GM18909 (cell line): ENCODE measurements around the gene DPCD.
"Not testable (repeated sequence)": the region's sequence is repeated elsewhere in the genome, so short reads cannot be mapped to it uniquely, and the experiment has no call there.

Experiments used
- ATAC-seq: cut with Tn5 transposase; IDR thresholded peaks from one replicate; pipeline ENCODE4 v1.9.1; 2021; ENCODE audit warnings: mild to moderate bottlenecking; ENCODE audit not compliant: unreplicated experiment, poor library complexity

Gene DPCD

DNA sequence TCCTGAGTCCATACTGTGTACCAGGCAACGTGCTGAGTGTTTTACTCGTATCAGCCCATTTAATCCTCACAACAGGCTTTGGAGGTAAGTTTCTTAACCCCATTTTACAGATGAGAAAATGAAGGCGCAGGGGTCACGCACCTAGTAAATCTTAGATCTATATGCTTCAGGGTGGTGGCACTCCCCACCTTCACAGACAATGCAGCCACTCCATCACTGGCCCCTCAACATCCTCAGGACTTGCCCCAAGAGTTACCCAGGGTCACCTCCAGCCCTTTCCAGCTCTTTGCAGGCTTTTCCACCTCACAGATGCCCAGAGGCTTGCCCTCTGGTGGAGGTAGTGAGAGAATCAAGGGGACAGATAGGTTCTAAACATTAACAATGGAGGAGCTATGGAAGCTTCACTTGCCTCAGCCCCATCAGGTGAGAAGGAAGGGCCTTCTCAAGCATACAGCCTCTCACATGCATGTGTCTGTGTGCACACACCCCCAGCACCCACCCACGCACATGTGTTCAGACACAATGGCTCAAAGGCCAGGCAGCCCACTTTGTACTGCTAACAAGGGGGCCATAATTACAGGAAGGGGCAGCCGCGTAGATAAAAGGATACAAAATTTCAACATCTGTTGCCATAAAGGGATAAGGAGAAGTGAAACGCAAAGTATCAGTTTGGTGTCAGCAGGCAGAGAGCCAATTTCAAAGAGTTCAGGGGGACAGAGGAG lies 29.1 kb downstream of the DPCD start:
- no peak for ATAC-seq

DNA sequence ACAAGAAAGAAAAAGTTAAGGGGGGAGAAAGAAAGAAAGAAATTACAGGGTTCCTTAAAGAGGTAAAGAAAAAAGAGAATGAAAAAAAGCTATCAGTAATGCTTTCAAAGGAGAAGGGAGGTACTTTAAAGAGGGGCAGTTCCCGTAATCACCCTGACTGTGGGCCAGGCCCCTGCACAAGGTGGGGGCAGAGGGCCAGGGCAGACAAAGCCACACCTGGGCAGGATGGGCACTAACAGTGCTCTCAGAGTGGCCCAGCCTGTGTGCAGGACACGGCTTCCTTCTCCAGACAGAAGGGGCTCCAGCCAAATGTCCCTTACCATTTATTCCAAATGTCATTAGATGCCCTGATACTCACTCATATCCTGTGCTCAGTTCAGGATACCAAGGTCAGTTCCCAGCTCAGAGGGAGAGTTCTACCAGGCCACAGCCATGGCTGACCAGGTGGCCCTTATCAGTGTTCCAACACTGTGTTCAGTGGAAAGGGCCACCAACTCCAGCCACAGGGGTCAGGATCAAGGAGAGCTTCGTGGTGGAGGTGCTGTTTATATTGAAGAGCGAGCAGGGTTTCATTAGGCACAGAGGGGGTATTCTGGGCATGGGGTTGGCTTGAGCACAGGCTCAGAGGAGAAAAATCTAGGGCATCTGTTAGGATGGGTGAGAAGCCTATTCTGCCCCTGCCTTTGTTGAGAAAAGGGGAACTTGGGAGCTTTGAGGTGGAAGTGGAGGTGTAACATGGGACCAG lies 29.9 kb downstream of the DPCD start:
- no peak for ATAC-seq

DNA sequence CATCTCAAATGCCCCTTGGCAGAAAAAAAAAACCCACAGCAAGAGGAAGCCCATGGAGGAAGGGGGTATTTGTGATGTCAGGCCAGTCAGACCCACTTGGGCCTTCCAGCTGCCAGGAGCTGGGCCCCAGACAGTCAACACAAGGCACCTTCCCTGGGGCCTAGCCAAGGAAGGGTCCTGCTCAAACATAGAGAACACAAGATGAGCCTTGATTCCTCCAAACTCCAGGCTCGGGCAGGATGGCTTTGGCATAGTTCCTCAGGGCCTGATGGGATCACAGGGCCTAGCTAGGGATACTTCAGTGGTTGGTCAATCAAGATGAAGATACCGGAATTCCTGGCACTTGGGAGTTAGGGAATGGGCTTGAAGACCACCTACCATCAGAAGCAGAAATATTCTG lies 30.8 kb downstream of the DPCD start:
- no peak for ATAC-seq

DNA sequence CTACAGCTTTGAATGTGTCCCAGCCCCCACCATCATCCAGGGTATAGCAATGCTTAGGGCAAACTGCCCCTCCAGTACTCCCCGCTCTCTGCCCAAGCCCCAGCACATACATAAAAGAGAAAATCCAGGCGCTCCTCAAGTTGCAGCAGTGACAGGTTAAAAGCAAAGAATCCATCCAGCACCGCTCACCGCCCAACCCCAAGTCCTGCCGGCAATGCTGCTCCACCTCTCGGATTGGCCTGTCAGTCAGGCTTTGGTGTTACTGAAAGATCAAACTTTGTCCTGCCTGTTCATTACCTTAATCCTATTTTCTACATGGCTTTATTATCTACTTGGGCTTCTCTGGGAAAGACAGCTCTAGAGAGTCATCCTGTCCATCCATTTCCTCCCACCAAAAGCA lies 31.9 kb downstream of the DPCD start:
- no peak for ATAC-seq

DNA sequence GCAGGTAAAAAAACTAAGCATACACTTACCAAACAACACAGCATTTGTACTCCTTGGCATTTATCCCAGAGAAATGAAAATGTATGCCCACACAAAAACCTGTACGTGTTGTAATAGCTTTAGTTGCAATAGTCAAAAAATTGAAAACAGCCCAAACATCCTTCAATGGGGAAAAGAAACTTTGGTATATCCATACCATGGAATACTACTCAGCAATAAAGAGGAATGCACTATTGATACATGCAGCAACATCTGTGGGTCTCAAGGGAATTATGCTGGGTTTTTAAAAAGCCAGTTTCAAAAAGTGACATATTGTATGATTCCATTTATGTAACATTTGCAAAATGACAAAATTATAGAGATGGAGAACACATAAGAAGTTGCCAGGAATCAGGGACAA lies 35.4 kb downstream of the DPCD start:
- ATAC-seq: no peak

DNA sequence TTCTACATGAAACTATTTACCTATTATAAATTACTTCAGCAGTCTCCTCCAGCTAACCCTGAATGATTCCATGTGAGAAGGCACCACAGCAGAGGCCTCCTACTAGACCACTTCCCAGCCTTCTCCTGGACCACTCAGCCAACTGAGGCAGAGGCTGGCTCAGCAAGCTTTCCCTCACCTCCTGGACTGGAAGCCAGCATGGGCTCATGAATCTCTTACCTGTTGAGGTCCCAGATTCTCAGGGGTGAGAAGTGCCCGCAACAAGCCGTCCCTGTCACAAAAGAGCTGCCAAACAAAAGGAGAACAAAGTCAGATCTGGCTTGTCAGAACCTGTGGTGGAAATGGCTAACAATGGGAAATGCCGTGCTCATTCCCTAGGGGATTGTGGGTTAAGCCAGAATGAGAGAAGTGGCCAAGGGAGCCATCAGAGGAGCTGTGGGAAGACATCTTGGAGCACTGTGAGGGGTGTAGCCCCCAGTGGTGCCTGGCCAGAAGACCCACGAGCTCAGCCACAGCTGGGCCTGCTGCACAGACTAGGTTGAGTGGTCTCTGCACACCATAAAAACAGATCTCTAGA lies 36.5 kb downstream of the DPCD start:
- no peak for ATAC-seq

DNA sequence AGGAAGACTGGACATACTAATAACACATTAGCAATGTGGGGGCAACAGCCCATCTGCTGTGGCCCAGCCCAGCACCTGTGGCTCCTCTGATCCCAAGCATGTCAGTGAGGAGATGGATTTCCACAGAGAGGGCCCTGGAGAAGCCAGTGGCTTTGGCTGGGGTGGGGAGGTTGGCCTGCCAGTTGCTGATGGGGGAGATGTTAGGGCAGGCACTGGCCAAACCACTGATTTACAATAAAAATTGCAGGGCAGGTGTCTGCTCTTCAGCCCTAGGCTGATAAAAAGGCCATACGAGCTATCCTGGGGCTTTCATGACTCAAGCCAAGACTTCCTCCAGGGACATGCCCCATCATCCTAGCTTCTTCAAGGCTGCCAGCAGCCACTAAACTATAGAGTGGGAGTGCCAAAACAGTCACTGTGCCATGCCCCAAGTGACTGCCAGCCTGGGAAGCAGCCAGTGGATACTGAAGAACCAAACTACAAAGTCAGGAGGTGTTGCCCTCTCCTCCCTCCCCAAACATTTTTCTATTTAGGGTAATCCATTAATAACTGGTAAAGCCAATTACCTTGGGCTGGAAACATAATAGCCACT lies 37.8 kb downstream of the DPCD start:
- no peak for ATAC-seq

DNA sequence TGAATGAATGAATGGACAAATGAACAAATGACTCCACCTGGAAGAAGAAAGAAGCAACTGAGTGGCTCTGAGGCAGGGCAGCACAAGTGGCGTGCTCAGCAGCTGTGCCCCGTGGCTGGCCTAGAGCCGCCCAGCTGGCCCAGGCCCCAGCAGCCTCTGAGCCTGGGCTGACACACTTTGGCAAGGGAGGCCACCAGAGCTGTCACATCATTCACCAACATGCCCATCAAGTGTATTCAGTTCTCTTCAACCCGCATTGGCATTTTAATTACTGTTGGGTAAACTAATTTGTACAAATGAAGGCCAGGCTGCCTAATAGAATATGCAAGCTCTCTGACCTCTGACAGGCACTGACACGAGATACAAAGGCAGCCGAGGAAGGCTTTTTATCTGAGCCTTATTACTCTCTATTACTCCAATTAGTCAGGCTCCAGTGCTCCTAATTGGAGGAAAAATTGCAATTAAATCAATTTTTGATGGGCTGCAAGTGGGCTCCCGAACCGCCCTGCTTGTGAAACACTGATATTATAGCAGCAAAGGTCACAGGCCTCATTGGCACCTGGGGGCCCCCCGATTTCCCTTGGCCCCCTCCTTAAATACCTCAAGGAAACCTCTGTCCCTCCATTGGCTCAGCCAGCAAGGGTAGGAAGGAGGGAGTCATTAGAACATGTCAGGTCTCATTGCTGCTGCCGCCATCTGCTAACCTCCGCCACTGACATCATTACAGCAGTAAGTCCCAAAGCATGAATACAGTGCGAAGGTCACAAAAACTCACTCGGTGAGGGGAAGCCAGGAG lies 41.9 kb downstream of the DPCD start:
- ATAC-seq: no peak

DNA sequence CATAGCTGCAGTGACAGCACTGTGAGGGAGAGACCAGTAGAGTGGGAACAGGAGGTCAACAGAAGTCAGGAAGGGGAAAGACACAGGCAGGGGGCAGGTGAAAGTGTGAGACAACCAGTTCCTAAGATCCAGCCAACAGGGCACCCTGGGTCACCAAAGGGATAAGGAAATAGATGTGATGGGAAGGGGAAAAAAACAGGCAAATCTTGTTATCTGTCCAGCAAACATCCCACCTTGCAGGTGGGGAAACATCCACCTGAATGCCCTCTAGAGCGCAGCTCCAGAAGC lies 42.5 kb downstream of the DPCD start:
- ATAC-seq: no peak

DNA sequence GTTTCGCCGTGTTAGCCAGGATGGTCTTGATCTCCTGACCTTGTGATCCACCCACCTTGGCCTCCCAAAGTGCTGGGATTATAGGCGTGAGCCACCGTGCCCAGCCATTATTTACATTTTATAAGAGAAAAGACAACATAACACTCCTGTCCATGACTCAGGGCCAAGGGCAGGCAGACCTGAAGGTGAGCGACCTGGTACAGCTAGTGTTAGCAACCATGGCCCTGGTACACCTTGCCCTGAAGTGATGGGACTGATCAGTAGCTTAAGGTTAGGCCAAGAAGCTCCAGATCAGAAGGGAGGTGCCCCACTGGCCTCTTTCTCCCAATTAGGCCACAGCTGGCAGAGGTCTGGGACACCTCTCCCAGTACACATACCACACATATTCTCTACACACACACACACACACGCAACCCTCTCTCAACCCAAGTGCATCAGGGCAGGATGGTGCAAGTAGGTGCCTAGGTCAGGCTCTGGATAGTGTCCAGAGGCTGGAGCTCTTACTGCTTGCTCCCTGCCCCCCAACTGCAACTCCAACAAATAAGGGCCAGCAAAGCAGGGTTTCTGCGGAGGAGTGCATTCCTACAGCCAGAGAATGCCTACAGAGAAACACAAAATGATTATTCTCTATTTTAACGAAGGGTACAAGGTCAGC lies 43.8 kb downstream of the DPCD start:
- no peak for ATAC-seq

DNA sequence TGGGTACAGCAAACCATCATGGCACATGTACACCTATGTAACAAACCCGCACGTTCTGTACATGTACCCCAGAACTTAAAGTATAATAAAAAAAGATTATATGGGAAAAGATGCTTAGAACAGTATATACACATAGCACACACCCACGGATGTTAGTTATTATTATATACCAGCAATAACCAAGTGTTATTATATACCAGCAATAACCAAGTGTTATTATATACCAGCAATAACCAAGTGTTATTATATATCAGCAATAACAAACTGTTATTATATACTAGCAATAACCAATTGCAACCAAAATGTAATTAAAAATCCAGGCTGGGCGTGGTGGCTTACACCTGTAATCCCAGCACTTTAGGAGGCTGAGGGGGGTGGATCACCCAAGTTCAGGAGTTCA lies 45.4 kb downstream of the DPCD start:
- not testable (repeated sequence) for ATAC-seq

DNA sequence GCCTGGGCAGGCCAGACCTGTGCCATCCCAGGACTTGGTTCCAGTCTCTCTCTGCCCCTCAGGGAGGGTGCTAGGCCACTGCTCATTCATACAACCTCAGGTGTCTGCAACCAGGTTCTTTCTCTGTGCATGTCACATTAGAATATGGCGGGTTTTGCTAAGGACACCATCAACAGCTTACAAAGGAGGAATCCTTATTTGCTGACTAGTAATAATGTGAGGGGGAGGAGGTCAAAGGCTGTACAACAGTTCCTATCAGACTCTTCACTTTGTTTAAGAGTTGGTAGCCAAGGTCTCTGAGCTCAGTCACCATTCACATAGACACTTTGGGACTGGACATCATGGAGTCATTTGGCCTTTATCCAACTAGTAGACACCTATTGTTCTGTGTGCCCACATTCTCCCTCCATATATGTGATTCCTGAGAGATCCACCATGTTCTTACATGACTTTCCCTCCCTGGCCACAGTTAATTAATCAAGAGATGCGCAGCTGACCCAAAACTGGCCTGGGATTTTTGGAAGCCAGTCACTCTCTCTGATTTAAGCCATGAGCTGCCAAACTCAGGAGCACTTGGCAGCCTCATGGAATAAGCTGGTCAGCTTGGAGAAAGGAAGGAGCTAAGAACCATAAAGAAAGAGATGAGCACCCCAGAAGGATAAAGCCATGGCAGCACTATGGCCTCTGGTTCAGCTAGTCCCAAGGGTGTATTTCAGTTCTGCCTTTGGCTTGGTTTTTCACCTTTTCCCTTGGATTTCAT lies 51.2 kb downstream of the DPCD start:
- no peak for ATAC-seq

DNA sequence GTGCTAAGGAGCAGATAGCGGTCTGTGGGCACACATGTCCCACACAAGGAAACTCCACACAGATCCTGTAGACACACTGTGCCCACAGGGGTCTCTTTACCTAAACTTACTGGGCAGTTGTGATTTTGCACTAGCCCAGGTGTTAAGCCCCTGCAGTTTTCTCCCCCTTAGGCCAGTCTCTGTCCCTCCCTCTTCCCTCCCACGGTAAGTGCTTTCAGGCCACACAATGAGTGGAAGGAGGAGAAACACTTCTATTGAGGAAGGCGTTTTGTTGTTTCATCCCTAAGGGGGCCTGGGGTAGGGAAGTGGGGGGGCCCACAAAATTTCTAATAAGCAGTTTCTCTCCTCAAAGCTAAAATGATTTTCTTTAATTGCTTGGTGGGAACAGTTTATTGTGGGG lies 55.4 kb downstream of the DPCD start:
- ATAC-seq: no peak

DNA sequence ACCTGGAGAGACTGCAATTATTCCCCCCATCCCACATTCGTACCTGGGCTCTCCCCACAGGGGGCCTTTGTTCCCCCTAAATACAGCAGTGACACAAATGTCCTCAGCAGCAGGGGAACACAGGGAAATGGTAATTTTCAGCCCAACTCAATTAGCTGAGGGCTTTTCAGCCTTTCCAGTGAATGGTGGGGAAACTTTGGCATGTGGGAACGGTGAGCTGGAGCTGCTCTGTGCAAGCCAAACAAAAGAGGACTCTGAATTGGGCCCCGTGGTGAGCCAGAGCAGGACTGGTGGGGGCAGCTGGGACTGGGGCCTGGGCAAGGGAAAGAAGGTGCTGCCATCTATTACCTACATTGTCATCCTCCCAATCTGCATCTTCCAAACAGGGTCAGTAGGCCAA lies 55.9 kb downstream of the DPCD start:
- ATAC-seq: no peak

DNA sequence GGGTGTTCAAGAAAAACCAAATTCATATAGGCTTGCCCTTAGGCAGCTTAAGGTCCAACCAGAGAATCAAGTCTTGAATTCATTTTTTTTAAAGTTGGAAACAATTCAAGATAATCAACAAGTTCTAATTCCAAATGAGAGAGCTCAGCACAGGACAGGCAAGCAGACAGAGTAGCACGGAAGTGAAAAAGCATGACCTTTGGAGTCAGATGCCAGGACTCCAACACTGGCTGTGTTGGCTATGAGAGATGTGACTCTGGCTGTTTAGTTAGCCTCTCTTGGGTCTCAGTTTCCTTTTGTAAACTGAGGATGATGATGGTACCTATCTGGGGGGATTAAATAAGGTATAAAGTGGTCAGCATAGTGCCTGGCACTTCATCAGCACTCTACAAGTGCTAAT lies 57.5 kb downstream of the DPCD start:
- ATAC-seq: no peak

DNA sequence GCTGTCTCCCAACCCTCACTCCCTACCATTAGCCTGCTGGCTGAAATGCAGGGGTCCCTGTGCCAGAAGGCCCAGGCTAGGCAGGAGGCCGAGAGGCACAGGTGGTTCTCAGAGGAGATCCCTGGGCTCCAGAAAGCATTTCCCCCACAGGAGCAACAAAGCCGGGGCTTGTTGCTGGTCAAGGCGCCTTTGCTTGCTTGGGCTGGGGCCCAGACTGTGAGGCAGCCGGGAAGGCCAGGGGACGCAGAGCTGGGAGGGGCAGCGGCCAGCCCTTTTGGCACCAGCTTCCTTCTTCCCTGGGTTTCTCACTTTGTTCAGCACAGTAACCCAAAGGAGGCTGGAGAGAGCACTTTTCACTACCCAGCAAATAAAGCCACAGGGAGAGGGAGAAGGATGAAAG lies 58.2 kb downstream of the DPCD start:
- ATAC-seq: no peak

DNA sequence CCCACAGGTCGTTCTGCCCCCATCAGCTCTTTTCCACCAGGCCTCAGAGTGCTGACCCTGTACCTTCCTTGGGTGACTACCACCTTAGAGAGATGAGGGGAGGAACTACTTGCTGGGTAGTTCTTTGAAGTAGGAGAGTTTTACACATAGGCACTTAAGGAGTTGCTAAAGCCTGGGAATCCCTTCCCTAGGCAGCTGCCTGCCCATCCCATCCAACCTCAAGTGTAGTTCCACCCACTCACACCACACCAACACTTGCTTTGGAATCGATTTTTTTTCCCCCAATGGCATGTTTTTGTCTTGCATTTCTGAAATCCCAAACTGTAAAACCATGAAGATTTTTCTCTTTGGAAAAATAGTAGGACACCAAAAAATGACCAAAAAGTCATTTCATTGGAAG lies 59.1 kb downstream of the DPCD start:
- ATAC-seq: no peak

DNA sequence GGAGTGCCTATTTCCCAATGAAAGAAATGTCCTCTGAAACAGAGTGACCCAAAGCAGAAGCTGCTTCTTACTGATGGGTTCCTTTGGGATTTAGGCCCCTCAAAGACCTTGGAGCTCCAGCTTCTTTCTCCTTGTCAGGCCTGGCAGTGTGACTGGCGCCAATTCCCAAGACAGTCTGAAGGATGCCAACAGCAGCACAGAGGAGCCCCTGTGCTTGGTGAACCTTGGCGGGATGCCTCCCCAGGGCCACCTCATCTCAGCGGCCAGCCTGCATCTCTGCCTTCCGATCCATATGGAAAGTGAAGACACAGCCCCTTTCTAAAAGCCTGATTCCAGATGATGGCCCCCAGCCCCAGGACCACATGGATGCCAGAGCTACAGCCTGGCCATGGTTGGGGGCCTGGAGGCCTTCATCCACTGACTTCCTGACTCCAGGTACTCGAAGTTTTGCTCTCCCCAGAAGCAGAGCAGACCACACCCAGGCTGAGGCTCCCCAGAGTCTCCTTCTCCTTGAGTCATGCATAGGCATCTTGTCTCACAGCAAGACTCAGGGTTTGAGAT lies 61.5 kb downstream of the DPCD start:
- ATAC-seq: no peak

DNA sequence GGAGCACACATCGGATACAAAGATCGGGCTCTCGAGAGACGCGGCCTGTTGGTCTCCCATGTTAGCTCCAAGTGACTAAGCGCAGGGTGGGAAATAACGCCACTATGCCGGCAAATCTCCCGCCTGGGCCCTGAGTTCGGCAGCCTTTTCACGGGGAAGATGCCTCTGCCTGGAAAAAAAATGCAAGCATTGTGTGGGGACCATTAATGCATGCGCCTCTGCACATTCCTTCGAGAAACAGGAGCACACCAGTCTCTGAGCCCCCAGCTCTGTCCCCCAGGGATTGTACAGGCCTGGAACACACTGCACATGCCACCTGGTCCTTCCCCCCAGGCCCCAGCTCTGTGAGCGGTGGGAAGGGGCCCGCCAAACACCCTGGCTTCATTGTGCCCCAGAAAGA lies 62.7 kb downstream of the DPCD start:
- ATAC-seq: no peak
